SU-DHL-6 (cell line): ENCODE results near the gene ZMYND10.
A peak's percentile ranks its signal among the peaks of the same experiment; 100 is the strongest.

Experiments
- H2AFZ ChIP-seq: fragments of 200-600 bp; sonication (generic); 2 replicates; pipeline ENCODE4 v1.6.1; 2014; ENCODE audit warnings: low read depth, mild to moderate bottlenecking, moderate library complexity, mixed read lengths, antibody characterized with exemption, low read length; ENCODE audit not compliant: severe bottlenecking
- H3F3A ChIP-seq: fragments of 200-600 bp; shearing (Covaris generic); 2 replicates; pipeline ENCODE4 v1.6.0; 2016; ENCODE audit warnings: antibody characterized with exemption, mild to moderate bottlenecking; ENCODE audit not compliant: insufficient read depth
- H3K27ac ChIP-seq: fragments of 200-600 bp; sonication (generic); 2 replicates; pipeline ENCODE4 v1.5.1; 2016; ENCODE audit warnings: low read depth, mild to moderate bottlenecking, low read length, moderate library complexity, mixed read lengths
- H3K27me3 ChIP-seq: fragments of 200-600 bp; sonication (generic), shearing (Covaris generic); 2 replicates; pipeline ENCODE4 v1.6.0; 2014; ENCODE audit warnings: mild to moderate bottlenecking, low read length
- H3K36me3 ChIP-seq: fragments of 200-600 bp; sonication (generic); 2 replicates; pipeline ENCODE4 v1.6.1; 2014; ENCODE audit warnings: mild to moderate bottlenecking, low read length, mixed read lengths
- H3K4me2 ChIP-seq: fragments of 300-600, 200-600 bp; shearing (Covaris generic), sonication (generic); 2 replicates; pipeline ENCODE4 v1.6.0; 2014; ENCODE audit warnings: low read length, low read depth, mild to moderate bottlenecking; ENCODE audit not compliant: poor library complexity, severe bottlenecking
- H3K4me3 ChIP-seq: fragments of 200-600 bp; sonication (generic); 2 replicates; pipeline ENCODE4 v1.5.1; 2014; ENCODE audit warnings: antibody characterized with exemption, low read length, mild to moderate bottlenecking, mixed read lengths; ENCODE audit not compliant: insufficient read depth, poor library complexity, severe bottlenecking
- H3K79me2 ChIP-seq: fragments of 200-600 bp; sonication (generic); 2 replicates; pipeline ENCODE4 v1.6.1; 2014; ENCODE audit warnings: mild to moderate bottlenecking, low read length, moderate library complexity; ENCODE audit not compliant: insufficient read depth
- H3K9ac ChIP-seq: fragments of 200-600 bp; sonication (generic); 2 replicates; pipeline ENCODE4 v1.7.0; 2014; ENCODE audit warnings: mild to moderate bottlenecking, low read length
- H3K9me2 ChIP-seq: fragments of 200-600 bp; sonication (generic); replicated peaks from 2 replicates; pipeline ENCODE4 v1.6.1; 2014; ENCODE audit warnings: low read length; ENCODE audit not compliant: insufficient read depth
- H3K9me3 ChIP-seq: fragments of 200-600 bp; sonication (generic); 2 replicates; pipeline ENCODE4 v1.6.1; 2014; ENCODE audit warnings: low read length, mixed read lengths; ENCODE audit not compliant: insufficient read depth
- H4K20me1 ChIP-seq: fragments of 200-600 bp; sonication (generic); 2 replicates; pipeline ENCODE4 v1.6.1; 2014; ENCODE audit warnings: low read depth, mild to moderate bottlenecking, antibody characterized with exemption, low read length, moderate library complexity, mixed read lengths
- CTCF ChIP-seq: fragments of 200-600 bp; sonication (generic); IDR thresholded peaks from one replicate; pipeline ENCODE4 v1.5.1; 2017; ENCODE audit warnings: antibody characterized with exemption, mild to moderate bottlenecking, low read length, moderate library complexity; ENCODE audit not compliant: insufficient read depth, poor library complexity, severe bottlenecking
- EZH2phosphoT487 ChIP-seq: fragments of 200-600 bp; sonication (generic), shearing (Covaris generic); conservative IDR thresholded peaks from 2 replicates; pipeline ENCODE4 v1.6.1; 2018; ENCODE audit warnings: mild to moderate bottlenecking, antibody characterized with exemption, low read length, moderate library complexity, mixed read lengths

ZMYND10 gene

DNA sequence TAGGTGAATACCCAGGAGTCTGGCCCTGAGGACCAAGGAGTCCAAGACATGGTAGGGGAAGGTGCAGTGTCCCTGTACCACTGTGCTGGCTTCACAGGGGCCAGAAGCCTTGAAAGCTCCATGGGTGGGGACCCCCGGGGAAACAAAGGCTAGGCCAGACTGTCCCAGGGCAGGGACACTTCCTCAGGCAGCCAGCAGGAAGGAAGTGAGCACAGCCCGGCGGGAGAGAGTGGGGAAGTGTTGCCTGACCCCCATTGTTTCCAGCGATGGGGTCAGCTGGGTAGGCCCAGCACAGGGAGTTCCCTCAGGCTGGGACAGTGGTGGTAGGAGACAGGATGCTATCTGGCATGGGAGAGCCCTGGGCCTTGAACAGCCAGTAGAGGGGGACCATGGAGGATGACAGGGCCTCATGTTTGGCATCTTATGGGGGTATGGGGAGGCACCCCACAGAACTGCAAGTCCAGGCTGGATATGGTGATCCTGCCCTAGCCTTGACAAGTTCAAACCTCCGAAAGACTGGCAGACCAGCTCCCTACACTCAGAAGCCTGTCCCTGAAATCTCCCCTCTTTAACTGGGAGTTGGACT lies 21.8 kb downstream of the ZMYND10 start:
- H2AFZ ChIP-seq: no peak overlapping the region
- TF ChIP-seq EZH2phosphoT487 (no peak), CTCF (no peak)
- H3K27me3 ChIP-seq: no peaks in the 10 kb centered on the region
- H3K27ac ChIP-seq: no peak overlapping the region
- no peak overlapping the region for H3K4me3 ChIP-seq
- H4K20me1 ChIP-seq: no peaks in the 10 kb centered on the region
- peaks cover 13% of the 10 kb centered on the region for H3K79me2 ChIP-seq
- no peak overlapping the region for H3K4me2 ChIP-seq
- peaks cover 5% of the 10 kb centered on the region for H3F3A ChIP-seq
- no peaks in the 10 kb centered on the region for H3K9me2 ChIP-seq
- no peak overlapping the region for H3K9ac ChIP-seq
- H3K9me3 ChIP-seq: no peaks in the 10 kb centered on the region
- H3K36me3 ChIP-seq: no peaks in the 10 kb centered on the region

DNA sequence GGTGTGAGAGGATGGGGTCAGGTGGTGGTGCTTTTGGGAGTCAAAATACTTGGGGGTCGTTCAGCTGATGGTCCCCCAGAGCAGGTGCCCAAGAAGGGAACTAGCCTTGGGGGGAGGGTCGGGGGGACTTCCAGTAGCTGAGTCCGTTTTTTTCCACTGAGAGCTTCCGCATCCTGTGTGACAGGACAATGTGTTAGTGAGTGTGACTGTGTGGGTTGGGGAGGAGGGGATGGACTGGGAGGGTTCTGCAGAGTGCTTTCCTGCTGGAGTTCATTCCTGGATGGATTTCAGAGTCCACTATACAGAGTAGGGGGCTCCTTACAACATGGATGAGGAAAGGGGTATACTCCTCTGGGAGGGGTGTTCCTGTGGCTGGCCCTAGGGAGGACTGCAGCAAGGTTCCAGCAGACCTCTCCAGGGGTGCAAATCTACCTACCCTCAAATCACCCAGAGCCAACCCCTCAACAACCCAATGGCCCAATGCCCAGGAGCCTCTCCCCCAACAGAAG lies 22.4 kb downstream of the ZMYND10 start:
- H3K4me3 ChIP-seq: no peak overlapping the region
- TF ChIP-seq EZH2phosphoT487: no peak
- TF ChIP-seq CTCF: no peak
- no peaks in the 10 kb centered on the region for H3F3A ChIP-seq
- H2AFZ ChIP-seq: no peak overlapping the region
- no peaks in the 10 kb centered on the region for H3K9me2 ChIP-seq
- no peaks in the 10 kb centered on the region for H3K27me3 ChIP-seq
- no peaks in the 10 kb centered on the region for H3K9me3 ChIP-seq
- H4K20me1 ChIP-seq: no peaks in the 10 kb centered on the region
- no peak overlapping the region for H3K4me2 ChIP-seq
- H3K9ac ChIP-seq: no peak overlapping the region
- no peak overlapping the region for H3K27ac ChIP-seq
- H3K79me2 ChIP-seq: peaks cover 13% of the 10 kb centered on the region
- no peaks in the 10 kb centered on the region for H3K36me3 ChIP-seq

GRCh38 chr3:50322386-50323091 lies 23.0 kb downstream of the ZMYND10 start, which contains the start of gene HYAL2:
HYAL2 (minus strand) TSS chr3:50322745; CDS start chr3:50320489, 2,256 bp downstream.
- Histone ChIP-seq H3K9me2 (no peaks in the 10 kb centered on the region), H3K4me2 (peak within 1 kb of the TSS; percentile 92), H3K36me3 (no peaks in the 10 kb centered on the region), H3K79me2 (peaks cover 9% of the 10 kb centered on the region), H4K20me1 (no peaks in the 10 kb centered on the region), H3K27ac (peak within 1 kb of the TSS; percentile 80), H3F3A (no peaks in the 10 kb centered on the region), H3K9me3 (no peaks in the 10 kb centered on the region), H3K9ac (peak within 1 kb of the TSS; percentile 81), H2AFZ (peak within 1 kb of the TSS; percentile 96), H3K4me3 (peak within 1 kb of the TSS; percentile 87), H3K27me3 (no peaks in the 10 kb centered on the region)
- TF ChIP-seq CTCF (no peak), EZH2phosphoT487 (no peak)
